HG02678 (cell line): ENCODE results near the gene OSCP1.

Source experiments
- ATAC-seq: cut with Tn5 transposase; IDR thresholded peaks from one replicate; pipeline ENCODE4 v1.9.1; 2021; ENCODE audit warnings: mild to moderate bottlenecking, moderate library complexity; ENCODE audit not compliant: unreplicated experiment

OSCP1 gene

DNA sequence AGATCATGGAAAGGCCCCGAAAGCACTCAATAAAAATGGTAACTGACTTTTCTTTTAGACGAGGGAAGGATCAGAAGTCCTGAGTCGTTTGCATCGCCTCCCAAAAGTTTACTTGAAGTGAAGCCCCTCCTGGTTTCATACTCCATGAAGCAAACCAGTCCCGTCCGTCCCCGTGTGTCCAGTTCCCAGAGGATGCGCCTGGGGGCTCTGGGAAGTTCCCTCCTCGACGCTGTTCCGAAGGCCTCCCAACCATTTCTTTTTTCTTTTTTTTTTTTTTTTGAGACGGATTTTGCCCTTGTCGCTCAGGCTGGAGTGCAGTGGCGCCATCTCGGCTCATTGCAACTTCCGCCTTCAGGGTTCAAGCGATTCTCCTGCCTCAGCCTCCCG, 661 bp upstream of the OSCP1 start:
- no peak for ATAC-seq

DNA sequence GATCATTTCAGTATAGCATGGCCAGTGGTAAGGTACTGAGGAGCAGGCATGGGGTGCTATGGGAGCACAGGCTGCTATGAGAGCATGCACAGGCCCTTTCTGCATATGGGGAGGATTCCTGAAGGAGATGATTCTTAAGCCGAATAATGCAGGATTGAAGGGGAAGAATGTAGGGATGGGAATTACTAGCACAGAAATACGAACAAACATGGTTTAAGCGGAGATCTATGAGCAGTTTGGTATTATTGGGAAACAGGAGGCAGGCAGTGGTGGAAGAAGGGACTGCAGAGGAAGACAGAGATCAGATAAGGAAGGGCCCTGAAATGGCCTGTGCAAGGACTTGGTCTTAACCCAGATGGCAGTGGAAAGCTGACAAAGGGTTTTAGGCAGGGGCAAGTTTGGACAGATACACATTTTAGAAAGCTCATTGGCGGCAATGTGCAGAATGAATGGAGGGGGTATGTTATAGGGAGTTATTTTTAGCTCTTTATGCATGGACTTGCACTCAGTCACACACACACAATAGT, 1.7 kb downstream of the OSCP1 start:
- ATAC-seq: no peak

DNA sequence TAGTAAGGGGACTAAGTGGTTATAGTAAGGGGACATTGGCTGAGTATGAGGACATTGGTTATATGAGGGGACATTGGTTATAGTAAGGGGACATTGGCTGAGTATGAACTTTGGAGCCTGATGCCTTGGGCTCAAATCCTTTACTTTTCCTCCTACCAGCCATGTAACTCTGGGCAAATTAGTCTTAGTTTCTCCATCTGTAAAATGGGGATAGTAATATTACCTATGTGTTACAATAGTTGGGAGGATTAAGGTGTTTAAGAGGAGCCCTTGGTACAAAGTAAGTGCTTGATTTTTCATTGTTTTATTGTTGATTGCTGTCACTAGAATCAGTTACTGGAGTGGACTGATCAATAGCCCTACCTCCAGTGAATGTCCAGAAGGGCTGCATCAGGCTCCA, 2.8 kb downstream of the OSCP1 start:
- no peak for ATAC-seq

DNA sequence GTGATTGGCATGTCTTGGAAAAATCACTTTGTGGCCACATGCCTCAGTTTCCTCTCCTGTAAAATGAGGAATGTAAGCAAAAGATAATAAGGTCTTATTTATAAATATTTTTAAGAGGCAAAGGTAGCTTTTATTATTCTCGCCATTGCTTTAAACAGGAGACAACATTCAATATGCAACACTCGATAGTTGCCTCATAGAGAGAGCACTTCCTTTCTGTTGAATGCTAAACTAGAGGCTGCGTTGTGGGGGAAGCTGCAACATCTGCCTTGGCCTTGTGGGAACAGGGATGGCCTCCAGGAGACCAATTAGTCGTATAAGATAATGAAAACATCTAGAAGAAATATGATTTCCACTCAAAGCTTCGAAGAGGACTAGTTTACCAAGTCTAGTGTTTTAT, 3.5 kb downstream of the OSCP1 start:
- no peak for ATAC-seq

DNA sequence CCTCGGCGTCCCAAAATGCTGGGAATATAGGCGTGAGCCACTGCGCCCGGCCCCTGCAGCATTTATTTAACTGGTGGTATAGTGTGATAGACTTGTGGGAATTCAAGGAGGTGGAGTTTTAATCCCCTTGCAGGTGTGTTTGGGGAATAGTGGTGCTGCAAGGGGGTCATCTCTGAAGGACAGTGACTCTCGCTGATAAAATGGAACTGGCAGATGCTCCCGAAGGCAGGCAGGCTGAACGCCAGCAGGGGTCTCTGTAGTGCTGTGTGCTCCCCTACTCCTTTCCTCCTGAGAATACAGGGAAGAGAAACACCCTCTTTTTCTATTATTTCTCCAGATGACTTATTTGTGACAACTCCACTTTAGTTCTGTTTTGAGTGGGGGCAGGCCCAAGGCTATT, 4.0 kb downstream of the OSCP1 start:
- ATAC-seq: no peak

DNA sequence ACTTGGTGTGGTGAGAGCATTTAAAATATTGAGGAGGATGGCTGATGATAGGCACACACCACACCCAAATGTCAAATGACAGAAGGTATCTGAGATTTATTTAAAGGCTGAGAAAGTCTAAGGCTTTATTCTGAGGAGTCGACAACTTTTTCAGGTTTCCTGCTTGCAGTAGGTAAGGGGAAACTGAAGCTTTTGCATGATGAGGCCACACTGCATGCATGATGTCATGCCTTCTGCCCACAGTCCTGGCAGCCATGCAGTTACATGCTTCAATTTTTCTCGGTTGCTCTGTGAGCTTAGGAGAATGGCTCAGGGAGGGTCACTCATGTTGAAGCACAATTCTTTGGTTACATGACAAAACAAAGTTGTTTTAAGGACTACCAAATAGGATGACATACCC, 7.0 kb downstream of the OSCP1 start:
- no peak for ATAC-seq

DNA sequence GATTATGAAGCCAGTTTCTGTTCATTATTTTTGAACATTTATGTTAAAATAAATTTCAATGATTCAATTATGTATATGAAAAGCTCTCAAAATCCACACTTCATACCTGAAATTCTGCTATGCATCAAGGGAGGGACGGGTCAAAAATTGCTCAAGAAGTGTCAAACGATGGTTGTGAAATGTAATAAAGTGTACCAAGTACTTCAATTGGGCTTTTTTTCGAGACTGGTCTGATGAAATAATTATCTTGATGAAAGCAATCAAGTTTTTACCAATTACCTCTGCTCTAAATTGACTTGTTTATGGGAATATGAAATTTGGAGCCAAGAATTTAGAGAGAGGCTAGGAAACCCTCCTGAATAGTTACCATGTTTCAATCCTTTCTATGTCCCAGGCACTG, 7.9 kb downstream of the OSCP1 start:
- ATAC-seq: no peak

DNA sequence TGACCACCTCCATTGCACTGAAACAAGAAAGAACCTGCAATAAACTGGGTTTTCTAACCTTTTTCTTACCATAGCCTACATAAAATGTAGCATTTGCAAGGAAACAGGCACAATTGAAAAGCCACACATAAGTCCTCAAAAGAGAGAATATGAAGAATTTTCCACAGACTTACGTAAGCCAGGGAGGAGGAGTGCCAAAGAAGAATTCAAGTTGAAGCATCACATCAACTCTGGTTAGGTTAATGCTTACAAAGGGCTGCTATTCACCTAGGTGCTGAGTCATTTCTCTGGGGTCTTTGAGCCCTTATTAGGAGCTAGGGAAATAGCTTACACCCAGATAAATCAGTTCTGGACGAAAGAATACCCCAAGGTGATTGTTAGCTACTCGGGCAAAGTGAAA, 9.6 kb downstream of the OSCP1 start:
- ATAC-seq: no peak

DNA sequence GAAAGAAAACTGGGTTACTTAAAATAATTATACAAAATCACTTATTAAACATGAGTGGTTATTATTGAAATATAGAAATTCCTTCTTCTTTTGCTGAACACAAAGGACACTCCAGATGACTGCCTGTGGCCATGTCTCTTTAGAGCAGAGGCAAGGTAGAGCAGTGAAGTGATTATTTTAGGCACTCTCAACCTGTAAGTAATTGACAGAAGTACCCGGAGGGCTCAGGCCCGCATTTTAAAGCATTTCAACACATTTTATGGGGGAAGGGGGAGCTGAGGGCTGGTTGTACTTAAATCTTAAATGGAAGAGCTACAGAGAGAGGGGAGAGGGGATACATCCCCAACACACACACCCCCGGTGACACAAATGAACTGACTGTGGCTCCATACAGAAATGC, 10.2 kb downstream of the OSCP1 start:
- no peak for ATAC-seq

DNA sequence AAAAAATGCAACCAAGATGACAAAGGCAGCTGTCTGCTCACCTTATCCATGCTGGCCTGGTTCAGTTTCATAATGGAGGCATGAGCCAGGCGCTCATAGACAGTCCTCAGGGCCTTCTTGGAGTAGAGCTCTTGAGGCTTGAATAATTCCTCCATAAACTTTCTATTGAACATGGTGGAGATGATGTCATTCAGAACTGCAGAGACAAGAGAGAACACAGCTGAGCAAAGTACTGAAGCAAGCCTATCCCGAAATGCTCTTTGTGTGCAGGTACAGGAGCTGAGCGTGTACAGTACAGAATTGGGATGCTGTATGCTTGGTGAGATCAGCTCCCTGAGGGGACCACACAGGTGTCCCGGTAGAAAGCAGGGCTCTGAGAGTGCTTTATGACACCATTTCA, 11.5 kb downstream of the OSCP1 start:
- ATAC-seq: no peak

DNA sequence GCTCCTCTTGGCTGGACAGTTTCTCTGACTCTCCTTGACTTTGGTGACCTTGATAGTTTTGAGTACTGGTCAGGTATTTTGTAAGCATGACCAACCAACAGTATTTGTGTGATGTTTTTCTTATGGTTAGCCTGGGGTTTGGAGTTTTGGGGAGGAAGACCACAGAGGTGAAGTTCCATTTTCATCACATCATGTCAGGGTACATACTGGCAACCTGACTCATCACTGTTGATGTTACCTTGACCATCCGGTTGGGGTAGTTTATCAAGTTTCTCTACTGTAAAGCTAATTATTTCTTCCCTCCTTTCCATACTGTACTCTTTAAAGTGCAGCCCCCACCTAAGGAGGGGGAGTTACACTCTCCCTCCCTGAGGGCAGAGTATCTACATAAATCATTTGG, 13.4 kb downstream of the OSCP1 start:
- no peak for ATAC-seq

DNA sequence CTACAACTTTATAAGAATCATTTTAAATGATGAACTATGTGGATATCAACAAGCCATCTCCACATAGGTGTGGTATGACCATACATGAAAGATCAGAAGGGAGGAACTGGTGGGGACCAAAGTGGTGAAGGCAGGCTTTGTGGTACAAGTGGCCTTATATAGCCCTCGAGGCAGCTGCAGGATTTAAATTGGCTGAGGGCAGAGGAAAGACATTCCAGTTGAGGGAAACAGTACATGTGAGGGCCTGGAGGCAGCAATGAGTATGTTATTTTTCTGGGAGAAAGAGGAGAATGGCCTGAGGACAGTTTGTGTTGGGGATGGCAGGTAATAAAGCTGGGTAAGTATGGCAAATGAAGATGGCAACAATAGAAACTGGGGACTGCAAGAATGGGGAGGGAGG, 17.1 kb downstream of the OSCP1 start:
- no peak for ATAC-seq

DNA sequence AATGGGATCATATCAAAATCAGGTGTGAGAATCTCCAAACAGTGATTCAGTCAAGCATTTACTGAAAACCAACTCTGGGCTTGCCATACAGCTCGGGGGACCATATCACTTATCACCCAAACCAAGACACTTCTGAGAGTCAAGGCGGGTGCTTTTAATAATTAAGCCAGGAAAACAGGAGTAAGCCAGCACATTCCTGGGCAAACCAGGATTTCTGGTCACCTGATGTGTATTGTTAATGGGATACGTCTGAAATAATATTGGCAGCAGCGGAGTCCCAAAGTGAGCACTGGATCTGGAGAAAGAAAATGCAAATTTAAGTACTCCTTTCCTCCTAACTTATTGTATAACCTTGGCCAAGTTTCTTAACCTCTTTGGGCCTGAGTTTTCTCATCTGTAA, 17.6 kb downstream of the OSCP1 start:
- no peak for ATAC-seq

DNA sequence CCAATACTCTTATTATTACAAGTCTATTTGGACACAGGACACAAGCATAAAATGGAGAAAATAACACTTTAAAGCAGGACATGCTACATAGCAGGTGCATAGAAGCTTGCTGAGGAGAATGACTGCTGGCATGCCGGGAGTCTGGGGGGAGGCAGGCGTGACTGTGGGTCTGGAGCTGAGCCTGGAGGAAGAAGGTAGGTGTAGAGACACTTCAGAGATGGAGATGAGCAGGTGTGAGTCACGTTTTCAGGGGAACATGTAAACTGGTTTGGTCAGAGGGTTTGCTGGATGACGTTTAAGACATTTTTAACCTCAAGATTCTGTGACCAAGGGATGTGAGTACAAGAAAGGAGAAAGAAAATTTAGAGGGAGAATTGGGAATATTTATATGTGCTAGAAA, 24.5 kb downstream of the OSCP1 start:
- ATAC-seq: no peak

DNA sequence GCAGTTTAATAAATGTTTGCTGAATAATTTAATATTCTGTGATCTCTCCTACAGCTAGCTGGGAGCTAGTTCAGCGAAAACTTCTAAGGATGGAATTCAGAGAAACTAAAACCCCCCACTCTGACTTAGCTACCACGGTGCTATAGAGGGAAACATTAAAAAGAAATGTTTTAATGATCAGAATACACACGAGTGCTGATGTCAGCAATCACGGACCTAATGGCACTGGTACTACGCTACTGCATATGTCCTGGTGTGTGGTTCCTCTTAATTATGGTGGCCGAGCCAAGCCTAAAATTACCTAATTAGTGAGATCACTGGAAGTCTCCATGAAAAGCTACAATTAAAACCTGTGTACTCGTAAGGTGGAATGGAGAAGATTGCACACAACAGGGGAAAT, 28.6 kb downstream of the OSCP1 start:
- ATAC-seq: no peak

DNA sequence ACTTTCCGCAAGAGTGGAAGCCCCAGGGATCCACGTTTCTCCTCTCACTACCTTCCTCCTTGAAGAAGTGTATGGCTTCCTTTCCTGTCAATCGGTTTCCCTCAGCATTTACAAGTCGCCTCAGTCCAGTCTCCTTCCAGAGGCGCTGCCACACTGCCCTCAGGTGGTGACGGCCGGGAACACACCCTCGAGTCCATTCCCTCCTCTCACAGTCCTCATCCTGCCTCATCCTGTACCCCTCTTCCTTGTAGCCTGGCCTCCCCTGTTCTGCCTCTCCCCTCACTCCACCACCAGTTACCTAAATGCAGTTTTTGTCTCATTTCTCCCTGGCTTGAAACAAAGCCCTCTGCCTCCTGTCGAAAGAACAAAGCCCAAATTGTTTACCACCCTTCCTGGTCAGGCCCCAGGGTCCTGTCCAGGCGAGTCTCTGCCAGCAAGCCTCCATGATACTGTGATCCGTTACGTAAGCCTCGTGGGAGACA, 29.4 kb downstream of the OSCP1 start:
- no peak for ATAC-seq

DNA sequence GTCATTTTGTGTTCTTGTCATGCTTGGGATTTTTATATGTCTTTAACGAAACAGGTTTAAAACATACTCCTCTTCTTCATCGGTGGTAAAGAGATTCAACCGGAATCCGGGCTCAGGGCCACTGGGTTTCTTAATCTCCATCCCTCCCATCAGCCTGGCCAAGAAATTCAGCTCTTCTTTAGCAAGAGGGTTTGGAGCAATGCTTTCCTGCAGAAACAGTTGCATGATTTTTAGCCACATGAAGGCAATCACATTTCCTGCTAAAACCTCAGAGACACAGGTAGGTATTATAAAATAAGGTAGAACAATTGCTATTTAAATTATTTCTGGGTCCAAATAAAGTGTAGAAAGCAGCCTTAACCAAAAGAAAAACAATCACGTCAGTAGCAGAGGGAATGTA, 29.8 kb downstream of the OSCP1 start:
- ATAC-seq: no peak

DNA sequence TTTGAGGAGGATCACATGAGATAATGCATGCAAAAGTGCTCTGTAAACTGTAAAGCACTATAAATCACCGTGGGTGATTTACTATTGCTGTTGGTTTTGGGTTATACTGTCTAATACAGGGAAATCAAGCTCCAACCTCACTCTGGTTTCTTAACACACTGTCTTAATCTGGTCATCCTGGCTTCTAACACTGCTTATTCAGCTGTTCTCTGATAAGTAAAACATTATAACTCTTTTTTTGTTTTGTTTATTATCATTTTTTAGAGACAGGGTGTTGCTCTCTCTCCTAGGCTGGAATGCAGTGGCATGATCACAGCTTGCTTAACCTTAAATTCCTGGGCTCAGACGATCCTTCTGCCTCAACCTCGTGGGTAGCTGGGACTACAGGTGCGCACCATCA, 30.7 kb downstream of the OSCP1 start:
- no peak for ATAC-seq

DNA sequence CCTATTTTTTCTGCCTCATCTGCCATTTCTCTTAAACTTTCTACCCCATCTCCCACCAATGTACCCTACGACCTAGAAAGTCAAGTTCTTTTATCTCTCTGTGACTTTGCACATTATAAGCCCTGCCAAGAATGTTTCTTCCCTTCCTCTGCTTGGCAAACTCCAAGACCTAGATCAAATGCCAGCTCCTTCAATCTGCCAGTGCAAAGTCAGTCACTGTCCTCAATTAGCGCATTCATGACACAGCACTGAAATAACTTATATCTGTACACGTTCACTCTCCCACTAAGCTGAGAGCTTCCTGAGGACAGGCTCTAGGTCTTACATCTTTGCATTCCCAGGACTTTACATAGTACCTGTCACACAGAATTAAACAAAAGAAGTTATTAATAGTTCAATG, 31.1 kb downstream of the OSCP1 start:
- no peak for ATAC-seq

DNA sequence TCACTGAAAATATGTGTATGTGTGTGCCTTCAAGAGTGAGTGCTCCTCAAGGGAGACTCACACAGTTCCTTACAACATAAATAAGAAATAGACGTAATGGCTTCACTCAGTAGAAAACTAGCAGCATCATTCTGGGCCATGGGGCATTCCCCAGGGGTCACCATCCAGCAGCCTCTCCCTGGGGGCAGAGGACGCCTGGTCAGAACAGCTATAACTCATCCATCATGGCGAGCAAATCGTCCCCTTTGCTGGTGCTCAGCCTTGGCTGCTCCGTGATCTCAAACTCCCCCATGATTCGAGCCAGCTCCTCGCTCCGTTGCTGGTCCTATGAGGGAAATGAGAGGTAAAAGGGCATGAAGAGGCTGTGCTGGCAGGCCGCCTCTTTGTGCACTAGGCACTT, 32.3 kb downstream of the OSCP1 start:
- no peak for ATAC-seq

DNA sequence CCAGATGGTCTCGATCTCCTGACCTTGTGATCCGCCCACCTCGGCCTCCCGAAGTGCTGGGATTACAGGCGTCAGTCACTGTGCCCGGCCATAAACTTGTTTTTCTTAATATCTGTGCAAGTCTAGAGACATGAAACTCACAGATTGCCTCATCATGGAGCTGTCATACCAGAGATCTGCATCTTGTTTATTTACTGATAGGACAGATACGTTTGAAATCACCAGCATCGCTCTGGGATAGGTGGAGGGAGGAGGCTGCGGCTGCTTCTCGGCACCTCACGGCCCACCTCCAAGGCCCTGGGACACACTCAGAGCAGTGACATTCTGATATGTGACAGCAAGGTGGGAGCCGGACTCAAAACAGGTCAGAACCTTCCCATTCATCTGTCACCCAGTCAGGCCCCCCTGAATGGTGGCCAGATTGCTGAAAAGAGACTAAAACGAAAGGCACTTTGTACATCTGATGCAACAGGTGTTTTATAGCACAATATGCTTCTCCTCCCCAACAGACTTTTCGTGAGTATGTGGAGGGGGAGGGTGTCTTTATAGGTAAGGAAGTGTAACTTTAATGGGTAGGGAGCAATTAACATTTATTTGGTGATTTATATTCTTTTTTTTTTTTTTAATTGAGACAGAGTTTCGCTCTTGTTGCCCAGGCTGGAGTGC, 34.5 kb downstream of the OSCP1 start:
- ATAC-seq: no peak

DNA sequence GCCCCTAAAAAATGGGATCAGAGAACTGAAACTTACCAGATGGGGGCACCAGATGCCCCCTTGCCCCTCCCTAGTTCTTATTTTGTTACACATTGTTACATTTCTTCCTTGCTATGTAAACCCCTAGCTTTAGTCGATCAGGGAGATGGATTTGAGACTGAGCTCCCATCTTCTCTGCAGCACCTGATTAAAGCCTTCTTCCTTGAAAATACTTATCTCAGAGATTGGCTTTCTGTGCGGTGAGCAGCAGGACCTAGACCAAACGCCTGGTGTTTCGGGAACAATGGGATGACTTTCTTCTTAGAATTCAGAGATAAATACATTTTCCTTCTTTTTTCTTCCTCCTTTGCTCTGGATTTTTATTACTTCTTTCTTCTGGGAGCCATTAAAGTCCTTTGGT, 35.9 kb downstream of the OSCP1 start:
- no peak for ATAC-seq
